ENCODE data around the gene ZFP36. TPM values are rescaled to one million over a fixed set of nuclear protein-coding genes. Genes with fewer than 3 reads are reported as not detected.

The ZFP36 gene
- total RNA-seq, 2 experiments from 2014 or later, result 189 to 194 TPM

DNA sequence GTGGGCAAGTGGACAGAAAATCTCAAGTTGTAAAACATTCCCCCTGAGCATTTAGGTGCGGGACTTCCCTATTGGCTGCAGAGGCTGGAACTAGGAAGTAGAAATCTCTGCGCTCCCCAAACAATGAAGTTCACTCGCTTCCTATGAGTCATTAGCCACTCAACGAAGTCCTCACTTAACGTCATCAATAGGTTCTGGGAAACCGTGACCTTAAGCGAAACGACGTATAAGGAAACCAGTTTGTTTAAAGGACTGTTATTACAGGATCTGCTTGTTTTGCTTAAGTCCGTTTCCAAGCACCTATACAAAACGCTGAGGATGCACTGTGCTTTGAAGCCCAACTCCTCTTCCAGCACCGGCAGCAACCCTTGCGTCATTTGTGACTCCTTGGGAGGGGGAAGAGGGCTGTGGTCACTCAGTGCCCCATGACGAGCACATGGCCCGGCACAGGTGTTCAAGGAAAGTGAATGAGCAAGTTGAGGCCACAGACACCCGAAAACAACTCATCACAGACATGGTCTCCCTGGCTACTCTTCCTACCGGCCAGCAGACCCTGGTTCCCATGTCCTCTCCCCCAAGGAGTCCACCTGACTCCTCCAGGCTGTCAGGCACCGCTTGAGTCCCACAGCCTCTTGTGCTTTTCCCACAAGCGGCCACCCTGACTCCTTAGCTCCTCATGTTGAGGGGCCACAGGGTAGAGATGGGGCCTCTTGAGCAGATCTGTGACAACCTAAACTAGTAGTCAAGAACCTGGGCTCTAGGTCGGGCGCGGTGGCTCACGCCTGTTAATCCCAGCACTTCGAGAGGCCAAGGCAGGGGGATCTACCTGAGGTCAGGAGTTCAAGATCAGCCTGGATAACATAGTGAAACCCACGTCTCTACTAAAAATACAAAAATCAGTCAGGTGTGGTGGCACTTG is 24.3 kb downstream of the ZFP36 start:
- DNase-seq, result peak; percentile 86
- Mint-ChIP-seq H3K36me3 (ENCODE audit: low read depth) (peaks cover 46% of the 10 kb centered on the region), H3K4me3 (peak overlapping the region; percentile 61), H3K9me3 (no peaks in the 10 kb centered on the region), H3K4me1 (peaks cover 55% of the 10 kb centered on the region), H3K27me3 (no peaks in the 10 kb centered on the region), H3K27ac (peak overlapping the region; percentile 97)
- ChIA-PET POLR2A (interaction anchor here (1.2 to 6.8 kb wide), 3 partner anchors 14 to 90 kb away, joined by 3 to 157 read pairs (median 5); partner anchors contain the start of genes SUPT5H and ZFP36), CTCF (no interaction called here)

DNA sequence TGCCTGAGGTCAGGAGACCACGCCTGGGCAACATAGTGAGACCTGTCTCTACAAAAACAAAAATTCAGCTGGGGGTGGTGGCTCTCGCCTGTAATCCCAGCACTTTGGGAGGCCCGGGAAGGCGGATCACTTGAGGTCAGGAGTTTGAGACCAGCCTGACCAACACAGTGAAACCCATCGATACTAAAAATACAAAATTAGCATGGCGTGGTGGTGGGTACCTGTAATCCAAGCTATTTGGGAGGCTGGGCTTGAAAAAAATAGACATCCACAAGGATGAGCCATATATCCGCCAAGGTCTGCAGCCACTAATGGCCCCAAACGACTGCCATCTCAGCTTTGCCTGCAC is 26.0 kb downstream of the ZFP36 start:
- Mint-ChIP-seq H3K4me1 (peaks cover 67% of the 10 kb centered on the region), H3K27ac (peak overlapping the region; percentile 98), H3K27me3 (no peaks in the 10 kb centered on the region), H3K9me3 (no peaks in the 10 kb centered on the region), H3K36me3 (ENCODE audit: low read depth) (peaks cover 45% of the 10 kb centered on the region), H3K4me3 (no peak overlapping the region)
- POLR2A ChIA-PET, result interaction anchor here (0.9 to 6.8 kb wide), 8 partner anchors 13 to 97 kb away, joined by 3 to 157 read pairs (median 4); partner anchors contain the start of genes GMFG, MED29, SAMD4B and ZFP36
- no peak for DNase-seq
- CTCF ChIA-PET, result interaction anchor here (1.1 kb wide), 1 partner anchor 34 kb away, joined by 3 read pairs; no protein-coding TSS in a partner anchor

DNA sequence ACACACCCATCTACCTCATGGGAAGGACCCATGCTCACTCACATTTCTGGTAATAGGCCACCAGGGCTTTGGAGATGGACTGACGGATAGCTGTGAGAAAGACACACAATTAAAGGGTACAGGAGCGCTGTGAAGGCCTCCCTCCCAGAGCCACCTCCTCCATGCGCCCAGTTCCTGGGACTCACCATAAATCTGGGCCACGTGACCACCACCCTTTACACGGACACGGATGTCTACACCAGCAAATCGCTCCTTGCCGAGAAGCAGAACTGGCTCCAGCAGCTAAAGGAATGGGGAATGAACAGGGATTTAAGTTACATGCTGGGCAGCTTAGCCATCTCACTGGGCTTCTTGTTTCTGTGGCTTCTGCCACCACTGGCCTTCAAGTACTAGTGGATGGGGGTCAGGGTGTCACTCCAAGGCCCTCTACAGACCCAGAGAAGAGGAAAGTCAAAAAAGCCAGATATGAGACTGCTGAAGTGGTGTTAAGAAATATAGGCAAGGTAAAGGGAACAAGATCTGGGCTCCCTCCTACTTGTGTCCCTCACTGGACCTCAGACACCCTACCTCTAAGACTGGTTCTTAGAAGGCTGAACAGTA is 26.9 kb downstream of the ZFP36 start:
- Mint-ChIP-seq H3K27ac (peak overlapping the region; percentile 98), H3K4me3 (peak overlapping the region; percentile 99), H3K27me3 (no peaks in the 10 kb centered on the region), H3K4me1 (peaks cover 67% of the 10 kb centered on the region), H3K9me3 (no peaks in the 10 kb centered on the region), H3K36me3 (ENCODE audit: low read depth) (peaks cover 45% of the 10 kb centered on the region)
- ChIA-PET POLR2A (interaction anchor here (1.1 to 6.8 kb wide), 7 partner anchors 12 to 98 kb away, joined by 3 to 157 read pairs (median 13); partner anchors contain the start of genes GMFG, MED29, PAF1 and SUPT5H), CTCF (interaction anchor here (0.7 to 0.9 kb wide), 2 partner anchors 22 to 35 kb away, joined by 3 read pairs; no protein-coding TSS in a partner anchor)
- DNase-seq, result no peak

DNA sequence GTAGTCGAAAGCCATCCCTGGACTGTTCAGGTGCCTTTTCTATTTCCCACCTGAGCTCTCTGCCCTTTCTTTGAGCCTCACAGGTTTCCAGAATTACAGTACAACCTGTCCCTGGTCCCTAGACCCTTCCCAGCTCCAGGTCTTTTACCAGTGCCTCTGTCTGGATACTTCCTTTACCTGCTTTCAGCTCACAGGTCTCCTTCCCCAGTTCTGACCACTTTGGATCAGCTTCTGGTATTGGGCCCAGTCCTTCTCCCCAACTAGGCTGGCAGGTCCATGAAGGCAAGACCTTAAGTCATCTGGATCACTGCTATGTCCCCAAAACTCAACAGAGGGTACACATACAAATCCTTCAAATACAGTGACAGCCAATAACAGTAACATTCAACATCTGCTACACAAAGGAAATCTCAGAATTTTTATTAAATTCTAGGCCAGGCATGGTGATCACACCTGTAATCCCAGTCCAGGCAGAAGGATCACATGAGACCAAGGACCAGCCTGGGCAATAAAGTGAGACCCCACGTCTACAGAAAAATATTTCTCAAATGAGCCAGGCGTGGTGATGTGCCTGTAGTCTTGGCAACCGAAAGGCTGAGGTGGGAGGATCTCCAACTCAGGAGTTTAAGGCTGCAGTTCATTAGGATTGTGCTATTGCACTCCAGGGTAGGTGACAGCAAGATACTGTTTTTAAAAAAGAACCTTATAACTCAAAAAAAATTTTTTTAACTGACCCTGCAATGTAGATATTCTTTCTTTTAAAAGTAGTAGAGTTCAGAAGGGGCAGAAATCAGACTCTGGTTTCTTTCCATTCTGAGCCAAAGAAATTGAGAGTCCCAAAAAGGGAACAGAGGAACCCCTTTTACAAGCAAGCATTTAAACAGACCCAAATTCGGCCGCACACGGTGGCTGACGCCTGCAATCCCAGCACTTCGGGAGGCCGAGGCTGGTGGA is 27.8 kb downstream of the ZFP36 start:
- Mint-ChIP-seq H3K36me3 (ENCODE audit: low read depth) (peaks cover 45% of the 10 kb centered on the region), H3K4me3 (peak overlapping the region; percentile 99), H3K9me3 (no peaks in the 10 kb centered on the region), H3K4me1 (peaks cover 65% of the 10 kb centered on the region), H3K27ac (peak overlapping the region; percentile 98), H3K27me3 (no peaks in the 10 kb centered on the region)
- POLR2A ChIA-PET, result interaction anchor here (1.0 to 6.8 kb wide), 20 partner anchors 8 to 222 kb away, joined by 3 to 157 read pairs (median 14); partner anchors contain the start of genes EID2B, GMFG, MED29 and PAF1
- CTCF ChIA-PET, result interaction anchor here (0.6 to 1.9 kb wide), 14 partner anchors 11 to 536 kb away, joined by 3 to 25 read pairs (median 8); partner anchors contain the start of genes EID2B, GMFG, MED29 and PAF1
- DNase-seq, result no peak

DNA sequence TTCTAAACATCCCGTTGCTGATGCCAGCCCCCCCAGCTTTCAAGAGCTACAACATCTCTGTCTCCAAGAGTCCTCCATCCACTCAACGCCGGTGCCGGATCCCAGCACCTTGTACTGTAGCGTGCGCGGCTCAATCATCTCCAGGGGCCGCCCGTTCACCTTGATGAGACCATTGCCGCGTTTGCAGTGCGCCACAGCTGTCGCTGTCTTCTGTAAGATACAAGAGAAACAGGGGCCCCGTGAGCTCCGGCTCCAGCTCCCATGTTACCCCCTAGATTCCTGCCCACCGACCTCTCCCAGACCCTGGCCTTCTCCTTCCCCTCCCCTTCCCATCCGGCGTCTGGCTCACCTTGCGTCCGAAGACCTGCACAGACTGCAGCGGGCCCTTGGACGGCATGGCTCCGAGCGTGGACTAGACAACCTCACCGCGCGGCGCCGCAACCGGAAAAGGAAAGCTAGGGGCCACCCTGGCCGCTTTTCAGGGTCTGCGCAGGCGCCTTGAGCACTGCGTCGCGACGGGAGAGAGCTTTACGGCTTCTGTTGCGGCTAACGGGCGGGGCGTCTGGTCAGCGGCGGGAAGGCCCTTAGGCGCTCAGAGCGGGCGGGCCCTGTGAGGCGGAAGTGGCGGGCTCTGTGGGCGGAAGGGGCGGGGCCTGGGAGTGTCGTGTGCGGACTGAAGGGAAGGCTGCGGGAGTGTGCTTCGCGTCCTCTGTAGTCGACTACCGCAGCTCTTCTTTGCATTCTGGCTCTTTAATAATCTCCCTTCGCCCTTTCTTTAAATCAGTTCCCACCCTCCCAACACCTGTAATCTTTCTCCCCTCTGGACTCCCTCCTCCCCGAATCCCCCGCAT is 29.1 kb downstream of the ZFP36 start, which contains the start of gene RPS16:
TSS of gene RPS16 (minus strand) at position 451 of the 851 bp plus-strand sequence. CDS start at position 397, 54 bp downstream.
- ChIA-PET CTCF (interaction anchor here (0.6 to 1.9 kb wide), 17 partner anchors 9 to 535 kb away, joined by 3 to 25 read pairs (median 5); partner anchors contain the start of genes EID2B, GMFG, MED29 and PAF1), POLR2A (interaction anchor here (0.6 to 6.8 kb wide), 46 partner anchors 9 to 1829 kb away, joined by 3 to 157 read pairs (median 5); partner anchors contain the start of genes ACTN4, EID2, EID2B and GMFG)
- no peaks in the 10 kb centered on the region for H3K27me3 Mint-ChIP-seq
- H3K36me3 Mint-ChIP-seq (ENCODE audit: low read depth), result peaks cover 44% of the 10 kb centered on the region
- peak; percentile 99 for DNase-seq
- H3K4me1 Mint-ChIP-seq, result peaks cover 64% of the 10 kb centered on the region
- H3K4me3 Mint-ChIP-seq, result peak within 1 kb of the TSS; percentile 99
- peak within 1 kb of the TSS; percentile 98 for H3K27ac Mint-ChIP-seq
- H3K9me3 Mint-ChIP-seq, result no peaks in the 10 kb centered on the region

DNA sequence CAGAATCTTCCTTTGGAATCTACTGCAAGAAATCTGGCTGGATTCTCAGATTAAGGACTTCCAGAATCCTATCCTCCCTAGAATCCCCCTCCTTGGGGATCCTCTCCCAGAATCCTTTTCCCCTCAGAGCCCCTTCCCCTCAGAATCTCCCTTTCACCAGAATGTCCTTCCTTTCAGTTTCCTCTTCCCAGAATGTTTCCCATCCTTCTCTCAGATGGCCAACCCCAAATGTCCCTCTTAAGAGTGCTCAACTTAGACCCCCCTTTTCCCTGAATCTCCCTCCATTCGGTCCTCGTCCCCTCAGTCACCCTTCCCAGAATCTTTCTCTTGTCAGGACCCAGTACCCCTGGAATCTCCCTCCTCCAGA is 29.7 kb downstream of the ZFP36 start:
- peaks cover 38% of the 10 kb centered on the region for H3K36me3 Mint-ChIP-seq (ENCODE audit: low read depth)
- H3K4me3 Mint-ChIP-seq, result peak overlapping the region; percentile 99
- no peaks in the 10 kb centered on the region for H3K9me3 Mint-ChIP-seq
- H3K4me1 Mint-ChIP-seq, result peaks cover 61% of the 10 kb centered on the region
- CTCF ChIA-PET, result interaction anchor here (0.9 to 1.9 kb wide), 15 partner anchors 9 to 534 kb away, joined by 3 to 25 read pairs (median 6); partner anchors contain the start of genes EID2B, GMFG, MED29 and PAF1
- H3K27ac Mint-ChIP-seq, result peak overlapping the region; percentile 98
- no peak for DNase-seq
- no peaks in the 10 kb centered on the region for H3K27me3 Mint-ChIP-seq
- POLR2A ChIA-PET, result interaction anchor here (0.6 to 6.8 kb wide), 45 partner anchors 9 to 1828 kb away, joined by 3 to 157 read pairs (median 5); partner anchors contain the start of genes ACTN4, EID2, EID2B and GMFG

DNA sequence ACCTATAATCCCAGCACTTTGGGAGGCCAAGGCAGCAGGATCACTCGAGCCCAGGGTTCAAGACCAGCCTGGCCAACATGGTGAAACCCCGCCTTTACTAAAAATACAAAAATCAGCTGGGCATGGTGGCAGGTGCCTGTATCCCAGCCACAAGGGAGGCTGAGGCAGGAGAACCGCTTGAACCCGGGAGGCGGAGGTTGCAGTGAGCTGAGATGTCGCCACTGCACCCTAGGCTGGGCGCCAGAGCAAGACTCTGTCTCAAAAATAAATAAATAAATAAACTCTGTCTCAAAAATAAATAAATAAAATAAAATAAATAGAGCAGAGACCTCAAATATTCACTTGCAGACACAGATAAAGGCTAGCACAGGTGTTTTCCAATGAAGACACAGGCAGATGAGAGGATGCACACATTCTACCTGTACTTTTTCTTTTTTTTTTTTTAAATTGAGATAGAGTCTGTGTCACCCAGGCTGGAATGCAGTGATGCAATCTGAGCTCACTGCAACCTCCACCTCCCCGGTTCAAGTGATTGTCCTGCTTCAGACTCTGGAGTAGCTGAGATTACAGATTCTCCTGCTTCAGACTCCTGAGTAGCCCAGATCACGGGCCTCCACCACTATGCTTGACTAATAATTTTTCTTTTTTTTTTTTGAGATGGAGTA is 31.8 kb downstream of the ZFP36 start:
- H3K27me3 Mint-ChIP-seq, result no peaks in the 10 kb centered on the region
- ChIA-PET POLR2A (interaction anchor here (1.0 kb wide), 2 partner anchors 31 to 42 kb away, joined by 3 read pairs; partner anchors contain the start of gene TIMM50), CTCF (interaction anchor here (0.6 to 4.6 kb wide), 6 partner anchors 36 to 917 kb away, joined by 3 to 61 read pairs (median 4); partner anchors contain the start of gene EID2B)
- no peak overlapping the region for H3K27ac Mint-ChIP-seq
- no peaks in the 10 kb centered on the region for H3K9me3 Mint-ChIP-seq
- H3K36me3 Mint-ChIP-seq (ENCODE audit: low read depth), result peaks cover 26% of the 10 kb centered on the region
- no peak for DNase-seq
- no peak overlapping the region for H3K4me3 Mint-ChIP-seq
- H3K4me1 Mint-ChIP-seq, result peaks cover 43% of the 10 kb centered on the region

DNA sequence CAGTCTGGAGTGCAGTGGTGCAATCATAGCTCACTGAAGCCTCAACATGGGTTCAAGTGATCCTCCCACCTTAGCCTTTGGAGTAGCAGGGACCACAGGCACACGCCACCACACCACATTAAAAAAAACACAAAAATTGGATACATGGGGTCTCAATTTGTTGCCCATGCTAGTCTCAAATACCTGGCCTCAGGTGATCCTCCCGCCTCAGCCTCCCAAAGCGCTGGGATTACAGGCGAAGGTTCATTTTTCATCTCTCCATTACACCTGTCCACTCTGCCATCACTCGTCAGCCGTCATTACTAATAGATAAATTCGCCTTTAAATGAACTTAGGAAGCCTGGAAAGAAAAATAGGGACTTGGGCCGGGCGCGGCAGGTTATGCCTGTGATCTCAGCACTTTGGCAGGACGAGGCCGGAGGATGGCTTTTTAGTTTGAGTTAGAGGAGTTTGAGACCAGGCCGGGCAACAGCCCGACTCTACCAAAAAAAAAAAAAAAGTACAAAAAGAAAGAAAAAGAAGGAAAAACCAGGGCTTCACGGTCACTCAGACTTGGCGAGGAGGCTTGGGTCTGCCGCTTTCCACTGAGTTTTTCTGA is 38.0 kb downstream of the ZFP36 start:
- Mint-ChIP-seq H3K4me1 (peaks cover 49% of the 10 kb centered on the region), H3K4me3 (peak overlapping the region; percentile 91), H3K27me3 (no peaks in the 10 kb centered on the region), H3K36me3 (ENCODE audit: low read depth) (peaks cover 35% of the 10 kb centered on the region), H3K27ac (peak overlapping the region; percentile 94), H3K9me3 (no peaks in the 10 kb centered on the region)
- POLR2A ChIA-PET, result interaction anchor here (0.7 to 5.4 kb wide), 31 partner anchors 9 to 1070 kb away, joined by 3 to 133 read pairs (median 4); partner anchors contain the start of genes DLL3, DYRK1B, EID2B and MED29
- CTCF ChIA-PET, result interaction anchor here (0.6 to 2.8 kb wide), 11 partner anchors 9 to 515 kb away, joined by 3 to 16 read pairs (median 4); partner anchors contain the start of gene RPS16
- DNase-seq, result no peak

DNA sequence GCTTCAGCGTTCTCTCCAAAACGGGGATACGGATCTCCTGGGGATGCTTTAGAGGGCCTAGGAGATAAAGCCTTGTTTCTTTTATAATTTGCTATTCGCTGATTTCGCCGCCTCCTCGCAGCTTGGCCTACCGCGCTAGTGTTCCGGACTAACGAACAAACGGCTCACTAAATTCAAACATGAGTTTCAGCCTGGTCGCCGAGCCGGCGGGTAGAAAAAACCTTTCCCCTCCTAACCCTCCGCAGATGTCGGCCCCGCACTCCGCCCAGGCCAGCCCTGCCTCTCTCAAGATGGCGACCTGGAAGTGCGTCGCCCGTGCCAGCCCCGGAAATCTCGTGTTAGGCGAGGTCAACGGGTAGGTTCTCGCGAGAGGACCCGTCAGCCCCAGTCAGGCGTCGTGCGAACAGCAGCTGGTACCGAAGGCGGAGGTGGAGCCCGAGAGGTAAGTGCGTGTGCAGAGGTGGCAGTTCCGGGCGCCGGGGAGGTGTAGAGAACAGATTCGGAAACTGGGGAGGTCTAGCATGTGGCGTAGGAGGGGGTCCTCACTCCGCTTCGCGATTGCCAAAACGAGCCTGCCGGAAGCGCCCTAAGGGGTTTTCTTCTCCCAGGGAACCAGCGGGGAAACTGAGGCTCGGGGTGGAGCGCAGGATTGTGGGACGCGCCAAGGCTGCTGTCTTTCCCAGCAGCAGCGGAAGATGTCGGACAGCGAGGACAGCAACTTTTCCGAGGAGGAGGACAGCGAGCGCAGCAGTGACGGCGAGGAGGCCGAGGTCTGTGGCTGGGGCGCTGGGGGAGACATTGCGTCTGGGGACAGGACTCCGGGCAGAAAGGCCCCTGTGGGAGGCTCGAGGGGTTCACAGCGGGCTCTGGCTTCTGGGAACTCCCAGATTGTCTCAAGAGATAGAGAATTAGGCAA is 38.8 kb downstream of the ZFP36 start, which contains the start of gene SUPT5H:
TSS of gene SUPT5H (plus strand) at position 387 of the 916 bp plus-strand sequence. CDS start at position 696, 309 bp downstream.
- H3K27ac Mint-ChIP-seq, result peak within 1 kb of the TSS; percentile 94
- POLR2A ChIA-PET, result interaction anchor here (0.5 to 5.4 kb wide), 33 partner anchors 9 to 1071 kb away, joined by 3 to 133 read pairs (median 4); partner anchors contain the start of genes DLL3, DYRK1B, EID2B and MED29
- H3K4me3 Mint-ChIP-seq, result peak within 1 kb of the TSS; percentile 91
- CTCF ChIA-PET, result interaction anchor here (0.5 to 2.8 kb wide), 11 partner anchors 10 to 516 kb away, joined by 3 to 16 read pairs (median 4); partner anchors contain the start of genes PLEKHG2 and RPS16
- H3K27me3 Mint-ChIP-seq, result no peaks in the 10 kb centered on the region
- peaks cover 38% of the 10 kb centered on the region for H3K36me3 Mint-ChIP-seq (ENCODE audit: low read depth)
- H3K4me1 Mint-ChIP-seq, result peaks cover 50% of the 10 kb centered on the region
- DNase-seq, result peak; percentile 99
- no peaks in the 10 kb centered on the region for H3K9me3 Mint-ChIP-seq
